Skeletal muscle tissue (tissue), 4 donors: ENCODE data around the gene PHF21B. TPM values are rescaled to one million over a fixed set of nuclear protein-coding genes. Genes with fewer than 3 reads are reported as not detected.
"Not testable (repeated sequence)": the region's sequence is repeated elsewhere in the genome, so short reads cannot be mapped to it uniquely, and the experiment has no call there.

ENCODE experiments used
- H3K27ac ChIP-seq: one replicate; pipeline ENCODE4 v1.7.0; 2013; ENCODE audit warnings: mild to moderate bottlenecking, low read depth, low read length, inconsistent platforms
- H3K27me3 ChIP-seq, 3 donors: one replicate each; pipeline ENCODE4 v1.7.0; 2013; ENCODE audit warnings: low read length in 3 of 3; ENCODE audit not compliant: control insufficient read depth in 3 of 3, insufficient read depth in 3 of 3
- H3K36me3 ChIP-seq, 3 donors: one replicate each; pipeline ENCODE4 v1.7.0; 2013; ENCODE audit warnings: low read length in 3 of 3; ENCODE audit not compliant: control insufficient read depth in 3 of 3, insufficient read depth in 3 of 3
- H3K4me1 ChIP-seq, 3 donors: one replicate each; pipeline ENCODE4 v1.7.0; 2013; ENCODE audit warnings: low read length in 3 of 3, mild to moderate bottlenecking in 3 of 3; ENCODE audit not compliant: control insufficient read depth in 3 of 3, insufficient read depth in 3 of 3
- H3K4me3 ChIP-seq, 3 donors: one replicate each; pipeline ENCODE4 v1.7.0; 2013; ENCODE audit warnings: low read length in 3 of 3
- H3K9ac ChIP-seq, 3 donors: one replicate each; pipeline ENCODE4 v1.7.0; 2013; ENCODE audit warnings: low read length in 3 of 3, mild to moderate bottlenecking in 3 of 3, moderate library complexity in 2 of 3, low read depth in 1 of 3
- H3K9me3 ChIP-seq, 3 donors: one replicate each; pipeline ENCODE4 v1.7.0; 2013; ENCODE audit warnings: low read length in 3 of 3; ENCODE audit not compliant: control insufficient read depth in 3 of 3
- total RNA-seq: library from RNA; depleted of rRNA; stranded (reverse); fragments of >200 nt; gene quantifications from one replicate; pipeline ENCODE4 v1.2.3, GENCODE V29; 2014
- donor health status: Osteomylitis.

The PHF21B gene
- total RNA-seq: 1.0 TPM

DNA sequence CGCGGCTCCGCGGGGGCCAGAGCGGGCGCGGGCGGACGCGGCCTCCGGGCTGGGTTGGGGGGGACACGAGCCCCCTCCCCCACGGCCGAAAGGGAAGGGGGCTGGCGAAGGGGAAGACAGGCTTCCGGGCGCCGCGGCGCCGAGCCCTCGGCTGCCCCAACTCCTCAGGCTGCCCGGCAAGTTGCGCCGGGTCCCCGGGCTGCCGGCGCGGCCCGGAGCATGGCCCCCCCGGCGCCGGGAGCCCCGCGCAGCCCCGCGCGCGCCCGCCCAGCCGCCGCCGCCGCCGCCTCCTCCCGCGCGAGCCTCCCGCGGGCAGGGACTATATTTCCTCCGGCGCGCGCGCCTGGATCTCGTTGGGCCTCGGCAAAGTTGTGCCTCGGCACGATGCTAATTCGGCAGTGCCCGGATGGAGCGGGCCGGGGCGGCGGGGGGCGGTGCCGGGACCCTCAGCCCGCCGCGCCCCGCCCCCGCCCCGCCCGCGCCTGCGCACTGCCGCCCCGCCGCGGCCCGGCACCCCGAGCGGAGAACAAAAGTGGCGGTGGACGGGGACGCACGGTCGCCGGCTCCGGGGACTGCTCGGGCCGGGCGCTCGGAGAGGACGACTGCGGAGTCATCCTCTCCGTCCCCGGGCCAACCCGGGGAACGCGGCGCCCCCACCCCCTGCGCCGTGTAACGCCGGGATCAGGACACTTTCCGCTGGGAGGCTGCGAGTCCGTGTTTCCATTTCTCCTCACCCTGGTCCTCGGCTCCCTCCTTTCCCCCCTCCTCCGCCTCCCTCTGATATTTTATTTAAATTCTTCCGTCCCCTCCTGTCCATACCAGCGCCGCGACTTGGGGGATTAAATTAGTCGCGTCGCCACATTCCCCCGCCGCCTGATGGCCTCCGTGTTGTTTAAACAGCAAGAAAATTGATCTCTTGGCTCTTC is at the start of gene PHF21B:
TSS of gene PHF21B (minus strand) at position 400 of the 926 bp plus-strand sequence. CDS start 456 bp downstream, outside the sequence.
- H3K9me3 ChIP-seq: no peaks in the 10 kb centered on the region
- peaks cover 35 to 60% (median 50%) of the 10 kb centered on the region in 3 donors for H3K27me3 ChIP-seq
- peak within 1 kb of the TSS in 1 of 3 donors; percentile 54 for H3K9ac ChIP-seq
- H3K4me1 ChIP-seq: peaks cover 3 to 11% (median 7%) of the 10 kb centered on the region in 3 donors
- no peak within 1 kb of the TSS for H3K27ac ChIP-seq
- no peaks in the 10 kb centered on the region for H3K36me3 ChIP-seq
- peak within 1 kb of the TSS; percentile 20 to 56 (median 52) for H3K4me3 ChIP-seq

DNA sequence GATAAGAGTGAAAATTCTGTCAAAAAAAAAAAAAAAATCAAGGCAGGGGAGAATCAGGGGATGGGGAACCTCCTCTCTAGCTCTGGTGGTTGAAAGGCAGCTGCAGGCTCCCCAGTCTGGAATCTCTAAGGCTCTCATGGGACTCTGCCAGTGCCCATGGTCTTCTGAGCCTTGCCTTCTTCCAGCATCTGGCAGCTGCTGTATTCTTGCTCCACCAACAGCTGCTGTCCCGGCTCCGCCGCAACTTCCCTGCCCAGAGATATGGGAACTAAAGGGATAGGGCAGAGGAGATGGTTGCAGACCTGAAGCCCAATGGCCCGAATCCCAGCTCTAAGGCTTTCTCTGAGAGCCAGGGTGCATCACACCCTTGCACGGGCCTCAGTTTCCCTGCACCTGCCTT is 49.5 kb upstream of the PHF21B start:
- H3K36me3 ChIP-seq: no peaks in the 10 kb centered on the region
- H3K4me3 ChIP-seq: no peak overlapping the region
- no peaks in the 10 kb centered on the region for H3K9me3 ChIP-seq
- peaks cover 12 to 32% (median 28%) of the 10 kb centered on the region in 3 donors for H3K27me3 ChIP-seq
- H3K27ac ChIP-seq: no peak overlapping the region
- no peaks in the 10 kb centered on the region for H3K4me1 ChIP-seq
- no peak overlapping the region for H3K9ac ChIP-seq

DNA sequence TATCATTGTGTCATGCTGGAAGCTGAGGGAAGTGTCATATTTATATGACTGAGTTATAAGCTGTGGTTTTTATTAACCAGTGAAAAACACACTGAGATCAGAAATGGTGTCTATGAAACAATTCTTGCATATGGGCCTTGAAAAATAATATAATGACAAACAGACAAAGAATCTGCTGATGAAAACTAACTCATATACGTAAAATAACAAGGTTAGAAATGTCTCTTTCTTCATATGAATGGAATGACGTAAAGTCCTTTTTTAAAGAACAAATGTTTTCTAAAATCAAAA is 48.8 kb upstream of the PHF21B start:
- H3K9me3 ChIP-seq: no peaks in the 10 kb centered on the region
- H3K9ac ChIP-seq: no peak overlapping the region
- no peak overlapping the region for H3K27ac ChIP-seq
- no peak overlapping the region for H3K4me3 ChIP-seq
- H3K36me3 ChIP-seq: no peaks in the 10 kb centered on the region
- no peaks in the 10 kb centered on the region for H3K4me1 ChIP-seq
- peaks cover 9 to 25% (median 22%) of the 10 kb centered on the region in 3 donors for H3K27me3 ChIP-seq

DNA sequence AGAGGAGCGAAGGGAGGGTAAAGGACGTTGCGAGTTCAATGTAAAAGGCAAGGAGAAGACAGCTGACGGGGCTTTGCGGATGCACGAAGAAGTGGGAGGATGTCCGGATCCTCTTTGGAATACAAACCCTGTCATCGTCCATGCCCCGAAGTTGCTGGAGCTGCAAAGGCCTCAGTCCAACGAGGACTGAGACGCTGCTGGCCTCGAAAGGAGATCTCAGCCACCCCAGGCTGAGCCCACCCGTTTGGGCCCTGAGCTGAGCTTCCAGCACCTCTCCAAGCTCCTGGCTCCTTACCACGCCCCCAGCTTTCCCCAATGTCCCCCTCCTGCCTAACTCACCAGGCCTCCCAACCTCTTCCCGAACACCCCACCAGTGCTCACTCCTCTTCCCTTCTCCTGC is 46.1 kb upstream of the PHF21B start:
- peaks cover 20 to 30% (median 22%) of the 10 kb centered on the region in 3 donors for H3K27me3 ChIP-seq
- no peaks in the 10 kb centered on the region for H3K9me3 ChIP-seq
- no peaks in the 10 kb centered on the region for H3K4me1 ChIP-seq
- H3K4me3 ChIP-seq: no peak overlapping the region
- no peaks in the 10 kb centered on the region for H3K36me3 ChIP-seq
- no peak overlapping the region for H3K27ac ChIP-seq
- no peak overlapping the region for H3K9ac ChIP-seq

DNA sequence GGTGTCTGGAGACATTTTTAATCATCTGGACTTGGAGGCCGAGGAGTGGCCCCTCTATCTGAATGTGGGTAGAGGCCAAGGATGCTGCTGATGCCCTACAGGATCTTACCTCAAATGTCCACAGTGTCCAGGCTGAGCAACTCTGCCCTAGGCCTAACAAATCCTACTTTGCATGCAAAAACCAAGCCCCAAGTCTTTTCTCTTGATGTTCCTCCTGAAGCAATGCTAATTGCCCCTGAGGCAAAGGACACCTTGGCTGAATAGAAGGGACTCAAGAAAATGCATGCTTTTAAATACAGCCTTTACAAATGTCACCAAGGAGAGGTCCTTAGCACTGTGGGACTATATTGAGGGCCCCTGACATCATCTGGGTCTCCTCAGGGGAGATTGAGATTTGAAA is 43.8 kb upstream of the PHF21B start:
- Histone ChIP-seq H3K27ac (no peak overlapping the region), H3K9ac (no peak overlapping the region), H3K27me3 (peaks cover 36 to 42% (median 40%) of the 10 kb centered on the region in 3 donors), H3K36me3 (no peaks in the 10 kb centered on the region), H3K4me1 (no peaks in the 10 kb centered on the region), H3K4me3 (no peak overlapping the region), H3K9me3 (no peaks in the 10 kb centered on the region)

DNA sequence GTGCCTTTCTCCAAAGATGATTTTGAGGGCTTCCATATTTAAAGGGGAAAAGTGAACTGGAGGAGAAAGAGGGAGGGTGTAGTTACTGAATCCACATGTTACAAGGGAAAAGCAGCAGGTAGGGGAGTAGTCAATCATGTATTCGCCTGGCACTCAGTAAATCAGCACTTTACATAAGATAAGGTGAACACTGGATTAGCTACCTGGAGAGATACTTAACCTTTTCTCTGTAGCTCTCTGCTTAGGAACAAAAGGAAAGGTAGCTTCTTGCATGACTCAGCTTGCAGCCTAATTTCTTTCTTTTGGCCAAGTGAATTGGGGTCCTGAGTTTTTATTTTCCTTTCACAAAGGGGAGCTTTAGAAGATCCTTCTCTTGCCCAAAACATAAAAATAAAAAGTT is 43.3 kb upstream of the PHF21B start:
- Histone ChIP-seq H3K27me3 (peaks cover 38 to 46% (median 43%) of the 10 kb centered on the region in 3 donors), H3K4me1 (no peaks in the 10 kb centered on the region)

DNA sequence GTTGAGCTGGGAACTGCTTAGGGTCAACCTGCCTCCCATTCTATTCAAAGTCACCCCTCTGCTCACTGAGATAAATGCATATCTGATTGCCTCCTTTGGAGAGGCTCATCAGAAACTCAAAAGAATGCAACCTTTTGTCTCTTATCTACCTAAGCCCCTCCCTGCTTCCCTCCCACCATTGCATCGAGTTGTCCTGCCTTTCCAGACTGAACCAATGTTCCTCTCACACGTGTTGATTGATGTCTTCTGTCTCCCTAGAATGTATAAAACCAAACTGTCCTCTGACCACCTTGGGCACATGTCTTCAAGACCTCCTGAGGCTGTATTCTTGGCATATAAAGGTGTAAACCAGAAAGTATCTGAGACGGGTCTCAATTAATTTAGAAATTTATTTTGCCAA is 42.9 kb upstream of the PHF21B start:
- H3K27me3 ChIP-seq: peaks cover 39 to 48% (median 43%) of the 10 kb centered on the region in 3 donors
- H3K4me3 ChIP-seq, H3K9me3 ChIP-seq, H3K4me1 ChIP-seq, H3K36me3 ChIP-seq, H3K9ac ChIP-seq, H3K27ac ChIP-seq: not testable (repeated sequence)

More for the DNA sequence above, 43.3 kb upstream of the PHF21B start:
- Histone ChIP-seq H3K4me3 (no peak overlapping the region), H3K9ac (no peak overlapping the region), H3K27ac (no peak overlapping the region), H3K9me3 (no peaks in the 10 kb centered on the region), H3K36me3 (no peaks in the 10 kb centered on the region)

DNA sequence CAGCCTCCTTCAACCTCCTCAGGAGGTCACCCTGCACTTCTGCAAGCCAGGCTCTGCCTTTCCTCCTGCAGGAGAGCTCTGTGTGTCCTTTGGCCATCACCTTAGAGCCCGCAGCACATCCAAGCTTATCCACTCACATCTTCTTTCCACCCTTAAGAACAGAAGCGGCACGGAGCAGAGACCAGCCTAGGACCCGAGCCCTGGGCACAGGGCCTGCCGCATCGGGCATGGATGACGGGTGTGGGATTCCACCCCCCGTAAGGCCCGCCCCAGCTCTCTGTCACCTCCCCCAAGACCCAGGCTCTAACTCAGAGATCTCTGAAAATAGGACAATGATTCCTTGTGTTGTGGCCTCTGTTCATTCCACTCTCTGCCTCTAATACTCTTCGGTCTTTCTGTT is 42.1 kb upstream of the PHF21B start:
- H3K27me3 ChIP-seq: peaks cover 39 to 52% (median 50%) of the 10 kb centered on the region in 3 donors
- no peak overlapping the region for H3K9ac ChIP-seq
- H3K27ac ChIP-seq: no peak overlapping the region
- no peaks in the 10 kb centered on the region for H3K4me1 ChIP-seq
- no peaks in the 10 kb centered on the region for H3K36me3 ChIP-seq
- no peaks in the 10 kb centered on the region for H3K9me3 ChIP-seq
- no peak overlapping the region for H3K4me3 ChIP-seq

DNA sequence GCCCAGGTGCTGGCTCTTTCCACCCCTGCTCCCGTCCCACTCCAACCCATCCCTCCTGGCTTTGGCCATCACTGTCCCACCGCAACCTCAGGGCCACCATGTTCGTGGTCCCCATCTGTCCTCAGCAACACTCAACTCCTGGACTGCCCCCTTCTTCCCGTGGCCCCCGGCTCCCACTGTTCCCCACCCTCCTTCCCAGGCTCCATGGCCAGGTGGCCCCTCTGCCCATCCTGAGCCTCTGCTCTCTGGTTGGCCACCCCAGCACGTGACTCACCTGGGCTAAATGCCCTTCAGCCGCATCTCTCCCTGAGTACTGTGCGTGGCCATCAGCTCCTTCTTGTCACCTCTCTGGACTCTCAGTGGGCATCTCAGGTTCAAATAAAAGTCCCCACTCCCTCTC is 41.6 kb upstream of the PHF21B start:
- H3K9ac ChIP-seq: no peak overlapping the region
- H3K27ac ChIP-seq: no peak overlapping the region
- no peaks in the 10 kb centered on the region for H3K4me1 ChIP-seq
- H3K9me3 ChIP-seq: no peaks in the 10 kb centered on the region
- H3K36me3 ChIP-seq: no peaks in the 10 kb centered on the region
- peaks cover 36 to 52% (median 48%) of the 10 kb centered on the region in 3 donors for H3K27me3 ChIP-seq
- H3K4me3 ChIP-seq: no peak overlapping the region

DNA sequence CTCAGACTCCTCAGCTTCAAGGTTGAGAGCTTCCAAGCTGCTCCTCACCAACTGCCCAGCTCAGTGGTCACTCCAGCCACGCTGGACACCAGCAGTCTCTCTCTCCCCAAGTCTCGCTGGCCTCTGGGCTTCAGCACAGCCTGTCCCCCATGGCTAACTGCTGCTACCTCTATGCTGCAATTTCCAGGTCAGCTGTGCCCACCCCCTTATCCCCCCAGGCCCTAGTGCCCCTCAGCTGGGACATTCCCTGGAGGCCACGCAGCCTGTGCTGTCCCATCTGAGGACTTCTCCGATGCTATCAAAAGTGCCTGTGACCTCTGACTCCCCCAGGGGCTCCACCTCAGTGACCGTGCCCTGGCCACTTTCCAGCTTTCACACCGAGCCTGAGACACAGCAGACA is 37.5 kb upstream of the PHF21B start:
- Histone ChIP-seq H3K4me1 (no peaks in the 10 kb centered on the region), H3K27ac (no peak overlapping the region), H3K36me3 (no peaks in the 10 kb centered on the region), H3K27me3 (peaks cover 26 to 59% (median 57%) of the 10 kb centered on the region in 3 donors), H3K4me3 (no peak overlapping the region), H3K9ac (no peak overlapping the region), H3K9me3 (peaks cover 0 to 2% (median 0%) of the 10 kb centered on the region in 3 donors)
